Measurements from ENCODE around the gene PABPN1L.
"Not testable (repeated sequence)": the region's sequence is repeated elsewhere in the genome, so short reads cannot be mapped to it uniquely, and the experiment has no call there.

The PABPN1L gene

GRCh38 chr16:88899901-88900661 is 33.6 kb upstream of the PABPN1L start:
- no peak for DNase-seq

- no peak for DNase-seq
Observed at GRCh38 chr16:88897696-88898425, 31.4 kb upstream of the PABPN1L start.

GRCh38 chr16:88896238-88897070 is 30.0 kb upstream of the PABPN1L start:
- DNase-seq, result no peak

GRCh38 chr16:88895335-88895734 is 28.9 kb upstream of the PABPN1L start:
- DNase-seq, result no peak

GRCh38 chr16:88894681-88895300 is 28.3 kb upstream of the PABPN1L start:
- DNase-seq, result no peak

GRCh38 chr16:88894266-88894665 is 27.8 kb upstream of the PABPN1L start:
- DNase-seq, result not testable (repeated sequence)

- no peak for DNase-seq
Observed at GRCh38 chr16:88893127-88893968, 26.9 kb upstream of the PABPN1L start.

GRCh38 chr16:88892065-88892464 is 25.6 kb upstream of the PABPN1L start:
- no peak for DNase-seq

- DNase-seq, result no peak
Observed at GRCh38 chr16:88891083-88891482, 24.6 kb upstream of the PABPN1L start.

- DNase-seq, result not testable (repeated sequence)
Observed at GRCh38 chr16:88889702-88890352, 23.4 kb upstream of the PABPN1L start.

GRCh38 chr16:88888461-88889387 is 22.3 kb upstream of the PABPN1L start:
- DNase-seq, result no peak

GRCh38 chr16:88888057-88888456 is 21.6 kb upstream of the PABPN1L start:
- DNase-seq, result no peak

- no peak for DNase-seq
Observed at GRCh38 chr16:88886845-88887521, 20.5 kb upstream of the PABPN1L start.

GRCh38 chr16:88886420-88886844 is 20.0 kb upstream of the PABPN1L start:
- no peak for DNase-seq

GRCh38 chr16:88885693-88886280 is 19.3 kb upstream of the PABPN1L start:
- no peak for DNase-seq

GRCh38 chr16:88884569-88885271 is 18.3 kb upstream of the PABPN1L start:
- DNase-seq, result no peak

GRCh38 chr16:88883946-88884345 is 17.5 kb upstream of the PABPN1L start:
- DNase-seq, result no peak

- no peak for DNase-seq
Observed at GRCh38 chr16:88883117-88883895, 16.8 kb upstream of the PABPN1L start.

Measured in amniotic stem cell (primary cell).